ELR (cell line): ENCODE measurements around the gene PCBD2.
"Not testable (repeated sequence)": the region's sequence is repeated elsewhere in the genome, so short reads cannot be mapped to it uniquely, and the experiment has no call there.

ENCODE experiments used
- DNase-seq: peaks from one replicate; pipeline ENCODE4 v3.0.0-alpha.2; 2015; ENCODE audit warnings: low read depth

The PCBD2 gene

GRCh38 chr5:134963098-134963497 lies 58.2 kb downstream of the PCBD2 start:
- DNase-seq = no peak

- DNase-seq = no peak
These were observed 59.7 kb downstream of the PCBD2 start for GRCh38 chr5:134964359-134965270.

- no peak for DNase-seq
These were observed 60.4 kb downstream of the PCBD2 start for GRCh38 chr5:134965271-134965825.

GRCh38 chr5:134967607-134968006 lies 62.7 kb downstream of the PCBD2 start, which contains the start of gene CATSPER3:
TSS of gene CATSPER3 (plus strand) at chr5:134967907. CDS start at chr5:134967992, 85 bp downstream.
- DNase-seq = no peak

GRCh38 chr5:134968055-134968454 lies 63.1 kb downstream of the PCBD2 start:
- DNase-seq = no peak

GRCh38 chr5:134969166-134969565 lies 64.2 kb downstream of the PCBD2 start:
- peak; percentile 12 for DNase-seq

- peak; percentile 9 for DNase-seq
These were observed 70.3 kb downstream of the PCBD2 start for GRCh38 chr5:134975078-134975715.

- peak; percentile 29 for DNase-seq
These were observed 70.9 kb downstream of the PCBD2 start for GRCh38 chr5:134975843-134976242.

GRCh38 chr5:134976841-134977240 lies 71.9 kb downstream of the PCBD2 start:
- no peak for DNase-seq

- DNase-seq = no peak
These were observed 74.5 kb downstream of the PCBD2 start for GRCh38 chr5:134979416-134979815.

GRCh38 chr5:134982230-134982629 lies 77.3 kb downstream of the PCBD2 start:
- DNase-seq = no peak

- DNase-seq = no peak
These were observed 84.4 kb downstream of the PCBD2 start for GRCh38 chr5:134989266-134989830.

GRCh38 chr5:134990183-134990582 lies 85.3 kb downstream of the PCBD2 start:
- not testable (repeated sequence) for DNase-seq

- no peak for DNase-seq
These were observed 87.2 kb downstream of the PCBD2 start for GRCh38 chr5:134992148-134992547.

- DNase-seq = no peak
These were observed 88.2 kb downstream of the PCBD2 start for GRCh38 chr5:134993161-134993560.

- no peak for DNase-seq
These were observed 89.7 kb downstream of the PCBD2 start for GRCh38 chr5:134994560-134995156.

- no peak for DNase-seq
These were observed 91.0 kb downstream of the PCBD2 start for GRCh38 chr5:134995850-134996402.

GRCh38 chr5:134997015-134997414 lies 92.1 kb downstream of the PCBD2 start:
- DNase-seq = no peak

- DNase-seq = not testable (repeated sequence)
These were observed 93.1 kb downstream of the PCBD2 start for GRCh38 chr5:134998068-134998467.

GRCh38 chr5:135004376-135004775 lies 99.4 kb downstream of the PCBD2 start:
- no peak for DNase-seq

GRCh38 chr5:135005076-135005475 lies 100.1 kb downstream of the PCBD2 start:
- DNase-seq = no peak

GRCh38 chr5:135007305-135007704 lies 102.4 kb downstream of the PCBD2 start:
- no peak for DNase-seq
